GM21390 (cell line): ENCODE measurements around the gene MICALL1.

ENCODE experiments used
- ATAC-seq: cut with Tn5 transposase; IDR thresholded peaks from one replicate; pipeline ENCODE4 v1.9.1; 2021; ENCODE audit not compliant: unreplicated experiment

MICALL1 gene, protein sequence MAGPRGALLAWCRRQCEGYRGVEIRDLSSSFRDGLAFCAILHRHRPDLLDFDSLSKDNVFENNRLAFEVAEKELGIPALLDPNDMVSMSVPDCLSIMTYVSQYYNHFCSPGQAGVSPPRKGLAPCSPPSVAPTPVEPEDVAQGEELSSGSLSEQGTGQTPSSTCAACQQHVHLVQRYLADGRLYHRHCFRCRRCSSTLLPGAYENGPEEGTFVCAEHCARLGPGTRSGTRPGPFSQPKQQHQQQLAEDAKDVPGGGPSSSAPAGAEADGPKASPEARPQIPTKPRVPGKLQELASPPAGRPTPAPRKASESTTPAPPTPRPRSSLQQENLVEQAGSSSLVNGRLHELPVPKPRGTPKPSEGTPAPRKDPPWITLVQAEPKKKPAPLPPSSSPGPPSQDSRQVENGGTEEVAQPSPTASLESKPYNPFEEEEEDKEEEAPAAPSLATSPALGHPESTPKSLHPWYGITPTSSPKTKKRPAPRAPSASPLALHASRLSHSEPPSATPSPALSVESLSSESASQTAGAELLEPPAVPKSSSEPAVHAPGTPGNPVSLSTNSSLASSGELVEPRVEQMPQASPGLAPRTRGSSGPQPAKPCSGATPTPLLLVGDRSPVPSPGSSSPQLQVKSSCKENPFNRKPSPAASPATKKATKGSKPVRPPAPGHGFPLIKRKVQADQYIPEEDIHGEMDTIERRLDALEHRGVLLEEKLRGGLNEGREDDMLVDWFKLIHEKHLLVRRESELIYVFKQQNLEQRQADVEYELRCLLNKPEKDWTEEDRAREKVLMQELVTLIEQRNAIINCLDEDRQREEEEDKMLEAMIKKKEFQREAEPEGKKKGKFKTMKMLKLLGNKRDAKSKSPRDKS

GRCh38 chr22:37905534-37906363 is at the start of gene MICALL1:
MICALL1 (plus strand) TSS chr22:37906297; CDS start chr22:37906423, 126 bp downstream.
- ATAC-seq, result peak; percentile 76

GRCh38 chr22:37860796-37861421 is 45.2 kb upstream of the MICALL1 start:
- ATAC-seq, result no peak

DNA sequence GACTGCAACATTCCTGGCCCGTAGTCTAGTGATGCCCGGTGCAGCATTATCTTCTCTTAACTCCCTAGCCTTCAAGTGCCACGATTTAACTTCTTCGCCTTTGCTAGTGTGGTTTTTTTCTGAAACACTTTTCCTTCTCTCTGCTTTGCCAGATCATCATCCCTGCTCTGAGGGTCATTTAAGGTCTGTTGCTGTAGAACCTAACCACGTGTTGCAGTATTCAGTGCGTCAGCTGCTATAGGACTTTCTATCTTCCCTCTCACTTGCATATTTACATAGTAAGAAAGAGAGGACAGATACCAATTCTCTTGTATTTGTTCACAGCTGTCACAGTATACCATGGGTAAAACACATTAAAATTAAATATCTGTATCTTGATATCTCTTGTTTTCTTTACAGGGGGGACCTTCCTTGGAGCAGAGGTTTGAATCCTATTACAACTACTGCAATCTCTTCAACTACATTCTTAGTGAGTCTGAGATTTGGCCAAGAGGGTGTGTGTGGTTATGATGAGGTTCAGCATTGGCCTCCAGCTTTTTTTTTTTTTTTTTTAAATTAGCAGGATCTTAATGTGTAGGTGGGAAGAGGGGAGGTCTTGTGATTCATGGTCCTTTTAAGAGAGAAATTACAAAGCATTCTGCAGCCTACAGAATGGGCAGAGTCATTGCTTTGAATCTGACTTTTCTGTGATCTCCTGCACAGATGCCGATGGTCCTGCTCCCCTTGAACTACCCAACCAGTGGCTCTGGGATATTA is 43.3 kb upstream of the MICALL1 start:
- ATAC-seq, result no peak

- no peak for ATAC-seq
Measured at GRCh38 chr22:37865510-37865909, 40.6 kb upstream of the MICALL1 start.

DNA sequence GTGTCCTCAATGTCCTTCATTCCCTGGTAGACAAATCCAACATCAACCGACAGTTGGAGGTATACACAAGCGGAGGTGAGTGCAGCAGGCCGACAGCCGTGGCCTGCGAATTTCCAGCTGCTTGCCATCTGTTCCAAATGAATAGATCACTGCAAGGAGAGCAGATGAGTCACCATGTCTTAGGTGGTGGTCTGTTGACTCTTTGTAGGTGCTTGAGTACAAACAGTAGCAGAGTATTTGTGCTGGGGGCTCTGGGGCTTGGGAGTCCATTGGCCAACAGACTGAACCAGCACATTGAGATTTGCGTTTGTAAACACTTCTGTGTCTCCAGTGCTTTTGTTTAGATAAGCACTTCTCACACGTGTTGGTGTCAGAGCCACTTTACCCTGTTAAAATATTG is 35.8 kb upstream of the MICALL1 start:
- ATAC-seq, result no peak

DNA sequence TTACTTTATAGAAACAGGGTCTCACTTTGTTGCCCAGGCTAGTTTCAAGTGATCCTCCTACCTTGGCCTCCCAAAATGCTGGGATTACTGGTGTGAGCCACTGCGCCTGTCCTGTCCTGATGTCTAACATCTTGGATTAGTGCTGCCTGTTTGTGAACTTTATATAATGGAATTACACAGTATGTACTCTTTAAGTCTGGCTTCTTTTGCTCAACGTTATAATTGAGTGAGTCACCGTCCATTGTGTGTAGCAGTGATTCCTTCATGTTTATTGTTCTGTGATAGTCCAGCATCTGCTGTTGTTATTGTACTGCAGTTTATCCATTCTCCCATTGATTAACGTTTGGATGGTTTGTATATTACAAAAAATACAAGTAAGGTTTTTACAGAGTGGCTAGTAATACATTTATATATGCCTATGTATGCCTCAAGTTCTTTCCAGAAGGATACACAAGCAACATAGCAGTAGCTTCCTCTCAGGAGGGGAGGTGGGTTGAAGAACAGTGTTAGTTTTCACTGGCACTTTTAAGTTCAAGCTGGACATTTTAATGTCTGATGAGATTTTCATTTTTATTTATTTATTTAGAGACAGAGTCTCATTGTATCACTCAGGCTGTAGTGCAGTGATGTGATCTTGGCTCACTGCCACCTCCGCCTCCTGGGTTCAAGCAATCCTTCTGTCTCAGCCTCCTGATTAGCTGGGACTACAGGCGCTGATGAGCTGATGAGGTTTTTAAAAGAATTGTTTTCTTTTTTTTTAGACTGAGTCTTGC is 25.2 kb upstream of the MICALL1 start:
- no peak for ATAC-seq

- ATAC-seq, result no peak
Measured at GRCh38 chr22:37884420-37884819, 21.7 kb upstream of the MICALL1 start.

GRCh38 chr22:37887584-37888378 is 18.3 kb upstream of the MICALL1 start:
- ATAC-seq, result no peak

DNA sequence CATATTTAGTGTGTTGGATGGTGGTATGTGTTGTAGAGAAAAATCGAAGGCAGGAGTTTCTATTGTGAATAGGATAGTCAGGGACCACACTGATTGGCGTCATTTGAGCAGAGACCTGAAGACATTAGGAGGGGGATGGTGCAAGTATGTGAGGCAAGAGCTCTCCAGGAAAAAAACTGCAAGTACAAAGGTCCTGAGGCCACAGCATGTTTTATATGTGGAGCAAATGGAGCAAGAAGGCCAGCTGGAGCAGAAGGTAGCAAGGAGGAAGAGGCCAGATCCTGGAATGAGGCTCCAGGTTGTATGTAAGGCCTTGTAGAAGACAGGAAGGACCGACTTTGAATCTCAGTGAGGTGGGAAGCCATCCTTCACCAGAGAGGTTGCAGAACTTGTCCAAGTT is 14.2 kb upstream of the MICALL1 start:
- ATAC-seq, result no peak

DNA sequence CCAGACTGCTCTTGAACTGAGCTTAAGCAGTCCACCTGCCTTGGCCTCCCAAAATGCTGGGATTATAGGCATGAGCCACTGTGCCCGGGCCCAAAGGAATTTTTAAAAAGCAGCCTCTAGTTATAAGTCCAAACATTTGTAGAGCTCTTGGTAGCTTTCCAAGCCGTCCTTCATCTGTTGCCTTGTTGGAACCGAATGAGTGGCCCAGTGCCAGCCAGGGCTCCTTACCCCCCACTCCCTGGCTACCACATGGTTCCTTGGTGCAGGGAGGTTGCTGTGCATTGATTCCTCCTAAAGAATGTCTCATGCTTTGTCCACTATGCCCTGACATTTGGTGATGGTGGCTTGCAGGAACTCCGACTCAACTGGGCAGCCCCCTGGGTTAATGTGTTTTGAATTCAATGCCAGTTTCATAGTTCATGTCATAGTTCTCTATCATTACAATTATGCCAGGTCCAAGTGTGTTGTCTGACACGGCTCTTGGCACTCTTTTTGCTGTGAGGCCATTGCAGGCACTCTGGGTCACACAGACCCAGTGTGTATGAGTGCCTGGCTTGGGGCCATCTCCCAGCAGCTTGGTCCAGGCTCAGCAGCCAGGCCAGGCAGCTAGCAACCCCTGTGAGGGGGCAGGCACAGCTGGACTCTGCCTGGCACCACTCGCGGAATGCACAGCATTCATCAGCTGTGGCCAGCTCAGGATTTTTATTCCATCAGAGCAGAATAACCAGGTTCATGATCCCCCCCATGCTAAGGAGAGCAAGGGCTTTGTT is 13.3 kb upstream of the MICALL1 start:
- no peak for ATAC-seq

GRCh38 chr22:37893583-37893983 is 12.5 kb upstream of the MICALL1 start:
- ATAC-seq, result no peak

DNA sequence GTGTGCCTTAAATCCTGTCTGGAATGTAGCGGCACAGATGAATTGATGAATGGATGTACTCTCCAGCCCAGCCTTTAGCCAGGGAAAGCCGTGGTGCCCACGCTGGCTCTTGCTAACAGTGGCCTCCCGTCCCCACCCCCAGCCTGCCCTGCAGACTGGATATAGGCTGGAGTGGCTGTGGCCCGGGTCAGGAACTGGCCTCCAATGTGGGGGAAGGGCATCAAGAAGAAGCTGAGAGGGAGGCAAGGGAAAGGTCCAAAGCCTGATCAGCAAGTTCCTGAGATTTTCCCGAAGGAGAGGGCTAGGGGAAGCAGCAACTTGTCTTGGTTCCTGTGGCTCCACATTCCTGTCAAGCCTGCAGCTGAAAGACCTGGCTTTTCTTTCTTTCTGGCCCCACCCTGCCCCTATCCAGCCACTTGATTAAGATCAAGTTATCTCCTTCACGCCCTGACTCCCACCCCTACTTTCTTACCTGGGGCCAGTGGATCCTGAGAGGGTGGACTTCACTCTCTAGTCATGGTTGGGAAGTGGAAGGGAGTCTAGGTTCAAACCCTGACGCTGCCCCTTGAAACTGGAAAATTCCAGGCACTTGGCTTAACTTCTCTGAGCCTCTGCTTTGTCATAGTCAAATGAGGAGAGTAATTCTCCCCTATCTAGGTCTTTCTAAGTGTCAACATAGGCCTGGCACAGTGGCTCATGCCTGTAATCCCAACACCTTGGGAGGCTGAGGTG is 11.0 kb upstream of the MICALL1 start:
- ATAC-seq, result no peak

- ATAC-seq, result peak; percentile 70
Measured at GRCh38 chr22:37896181-37896592, 9.9 kb upstream of the MICALL1 start.

- ATAC-seq, result no peak
Measured at GRCh38 chr22:37896939-37897338, 9.2 kb upstream of the MICALL1 start.

GRCh38 chr22:37897807-37898206 is 8.3 kb upstream of the MICALL1 start:
- ATAC-seq, result no peak

- ATAC-seq, result no peak
Measured at GRCh38 chr22:37898441-37899181, 7.5 kb upstream of the MICALL1 start.
